ENCODE results near the gene LRIT2.

The LRIT2 gene, protein sequence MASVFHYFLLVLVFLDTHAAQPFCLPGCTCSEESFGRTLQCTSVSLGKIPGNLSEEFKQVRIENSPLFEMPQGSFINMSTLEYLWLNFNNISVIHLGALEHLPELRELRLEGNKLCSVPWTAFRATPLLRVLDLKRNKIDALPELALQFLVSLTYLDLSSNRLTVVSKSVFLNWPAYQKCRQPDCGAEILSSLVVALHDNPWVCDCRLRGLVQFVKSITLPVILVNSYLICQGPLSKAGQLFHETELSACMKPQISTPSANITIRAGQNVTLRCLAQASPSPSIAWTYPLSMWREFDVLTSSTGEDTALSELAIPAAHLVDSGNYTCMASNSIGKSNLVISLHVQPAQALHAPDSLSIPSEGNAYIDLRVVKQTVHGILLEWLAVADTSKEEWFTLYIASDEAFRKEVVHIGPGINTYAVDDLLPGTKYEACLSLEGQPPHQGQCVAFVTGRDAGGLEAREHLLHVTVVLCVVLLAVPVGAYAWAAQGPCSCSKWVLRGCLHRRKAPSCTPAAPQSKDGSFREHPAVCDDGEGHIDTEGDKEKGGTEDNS

GRCh38 chr10:84225427-84226173 is at the start of gene LRIT2:
Gene LRIT2, minus strand, starts transcription at chr10:84225544. Its CDS starts 24 bp downstream, at chr10:84225520.
- no peak for FAIRE-seq

- no peak for FAIRE-seq
Observed at GRCh38 chr10:84270708-84271107, 45.4 kb upstream of the LRIT2 start.

DNA sequence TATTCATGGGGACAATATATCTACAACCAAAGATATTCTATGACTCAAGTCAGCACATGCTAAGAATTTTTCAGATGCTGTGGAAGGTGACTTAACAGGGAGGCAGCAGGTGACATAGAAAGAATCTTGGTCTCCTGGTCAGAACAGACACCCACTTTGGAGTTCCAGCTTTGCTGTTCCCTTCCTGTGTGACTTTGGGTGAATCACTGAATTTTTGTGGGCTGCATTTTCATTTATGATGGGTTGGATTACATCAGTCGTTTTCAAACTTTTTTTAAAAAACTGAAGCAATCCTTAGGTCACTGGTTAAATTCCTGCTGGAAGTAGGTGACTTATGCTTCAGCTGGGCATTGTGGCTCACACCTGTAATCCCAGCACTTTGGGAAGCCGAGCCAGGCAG is 44.4 kb upstream of the LRIT2 start:
- no peak for FAIRE-seq

GRCh38 chr10:84269162-84269561 is 43.8 kb upstream of the LRIT2 start:
- FAIRE-seq = no peak

- FAIRE-seq = no peak
Observed at GRCh38 chr10:84267503-84268126, 42.3 kb upstream of the LRIT2 start.

GRCh38 chr10:84265418-84265817 is 40.1 kb upstream of the LRIT2 start:
- FAIRE-seq = no peak

DNA sequence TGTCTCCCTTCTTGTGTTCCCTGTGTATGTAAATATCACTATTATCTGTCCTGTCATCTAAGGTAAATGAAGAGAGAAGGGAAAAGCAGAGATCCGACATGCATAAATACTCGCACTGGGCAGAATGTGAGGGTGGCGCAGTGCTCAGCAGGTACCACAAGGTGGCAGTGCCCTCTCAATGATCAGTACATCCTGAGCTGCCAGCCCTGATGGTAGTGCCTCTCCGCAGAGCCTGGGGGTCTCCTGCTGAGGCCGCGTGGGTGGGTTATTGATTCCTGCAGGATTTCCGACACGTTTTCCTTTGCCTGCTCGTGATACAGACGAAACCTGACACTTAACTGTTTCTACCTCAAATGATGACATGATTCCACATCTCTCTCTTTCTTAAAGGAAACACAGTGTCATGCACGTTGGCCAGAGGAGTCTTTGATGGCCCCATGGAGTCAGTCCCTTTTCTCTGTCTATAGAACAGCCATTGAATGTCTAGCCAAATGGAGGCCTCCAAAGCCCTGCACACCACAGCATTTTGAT is 39.3 kb upstream of the LRIT2 start:
- FAIRE-seq = no peak

DNA sequence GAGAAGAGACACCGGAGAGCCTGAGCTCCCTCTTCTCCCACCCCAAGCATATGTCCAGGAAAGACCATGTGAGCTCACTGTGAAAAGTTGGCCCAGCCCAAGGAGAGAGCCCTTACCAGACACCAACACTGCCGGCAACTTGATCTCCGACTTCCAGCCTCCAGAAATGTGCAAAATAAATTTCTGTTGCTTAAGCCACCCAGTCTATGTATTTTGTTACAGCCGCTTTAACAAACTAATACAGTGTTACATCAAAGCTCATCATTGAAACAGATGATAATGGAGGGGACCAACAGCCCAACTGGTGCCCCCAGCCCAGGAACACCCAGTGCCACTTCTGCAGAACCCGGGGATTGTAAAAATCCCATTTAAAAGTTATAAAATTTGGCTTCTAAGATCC is 38.4 kb upstream of the LRIT2 start:
- no peak for FAIRE-seq

GRCh38 chr10:84262190-84262956 is 37.0 kb upstream of the LRIT2 start:
- no peak for FAIRE-seq

GRCh38 chr10:84261236-84261915 is 36.0 kb upstream of the LRIT2 start:
- no peak for FAIRE-seq

GRCh38 chr10:84258034-84258695 is 32.8 kb upstream of the LRIT2 start:
- no peak for FAIRE-seq

- FAIRE-seq = no peak
Observed at GRCh38 chr10:84257343-84258020, 32.1 kb upstream of the LRIT2 start.

DNA sequence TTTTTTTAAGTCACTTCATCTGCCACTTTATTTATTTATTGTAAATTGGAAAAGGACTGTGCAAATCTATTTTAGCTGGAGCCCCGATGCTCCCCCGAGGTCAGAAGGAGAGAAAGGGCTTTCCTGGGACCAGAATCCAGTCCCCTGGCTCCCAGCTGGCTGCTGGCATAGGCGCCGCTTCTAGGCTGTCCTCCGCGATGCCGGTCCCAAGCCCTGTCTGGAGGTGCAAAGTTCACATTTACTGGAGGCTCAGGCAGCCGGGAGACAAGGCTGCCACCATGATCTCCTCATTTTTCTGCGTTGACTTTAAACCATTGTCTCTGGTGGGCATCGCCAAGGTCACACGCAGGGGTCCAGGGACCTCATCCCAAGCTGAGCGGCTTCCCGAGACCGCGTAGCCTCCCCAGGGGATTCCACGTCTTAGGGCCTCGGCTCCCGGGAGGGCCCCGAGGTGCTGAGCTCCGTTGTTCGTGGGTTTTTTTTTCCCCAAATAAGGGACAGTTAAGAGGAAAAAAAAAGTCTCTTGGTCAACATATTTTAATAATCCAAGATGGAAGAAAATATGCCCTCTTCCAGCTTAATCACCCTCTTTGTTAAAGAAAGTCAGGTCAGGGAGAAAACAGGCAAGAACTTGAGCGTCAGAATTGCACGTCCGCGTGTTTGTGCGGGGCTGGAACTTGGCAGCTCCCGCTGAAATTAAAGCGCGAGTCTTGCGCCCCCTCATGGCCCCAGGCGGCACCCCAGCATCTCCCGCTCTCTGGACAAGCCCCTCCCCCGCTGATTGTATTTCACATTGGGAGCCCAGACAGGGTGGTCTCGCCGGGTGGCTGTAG is 31.4 kb upstream of the LRIT2 start:
- no peak for FAIRE-seq

DNA sequence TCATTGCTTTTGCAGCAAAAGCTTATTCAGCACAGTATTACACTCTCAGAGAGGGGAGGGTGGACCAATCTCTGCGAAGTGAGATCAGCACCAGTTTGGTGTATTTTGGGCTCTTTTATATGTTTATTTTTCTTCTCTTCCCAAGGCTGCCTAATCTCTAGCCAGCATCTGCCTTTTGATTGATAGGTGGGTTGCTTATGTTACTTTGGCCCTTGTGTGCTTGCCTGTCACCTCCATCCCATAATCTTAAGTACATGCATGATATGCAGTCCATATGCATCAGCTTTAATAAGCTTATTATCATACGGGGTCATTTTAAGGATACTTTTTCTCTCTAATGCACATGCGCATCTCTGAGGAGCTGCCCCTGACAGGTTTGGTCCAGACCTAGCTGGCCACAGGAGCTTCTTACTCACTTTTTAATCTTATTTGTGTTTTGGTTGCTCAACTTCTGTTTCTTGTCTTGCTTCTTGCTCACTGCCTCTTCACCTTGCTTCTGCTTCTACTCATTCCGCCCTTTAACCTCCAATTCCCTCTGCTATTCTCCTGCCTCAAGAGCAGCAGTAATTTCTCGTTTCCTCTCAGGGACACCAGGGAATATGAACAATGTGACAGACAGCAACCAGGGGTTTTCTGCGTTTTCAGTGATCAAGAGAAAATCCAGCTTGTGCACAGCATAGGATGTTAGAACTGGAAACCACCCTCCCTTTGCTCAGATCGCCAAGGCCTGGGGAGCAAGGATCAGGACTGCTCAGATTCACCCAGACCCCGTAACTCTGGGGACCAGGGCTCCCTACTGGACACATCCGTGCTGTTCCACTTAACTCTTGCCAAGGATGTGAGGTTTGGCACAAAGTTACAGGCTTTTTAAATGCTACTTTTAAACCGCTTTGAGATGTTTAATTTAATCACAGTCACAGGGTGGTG is 29.5 kb upstream of the LRIT2 start:
- FAIRE-seq = no peak

DNA sequence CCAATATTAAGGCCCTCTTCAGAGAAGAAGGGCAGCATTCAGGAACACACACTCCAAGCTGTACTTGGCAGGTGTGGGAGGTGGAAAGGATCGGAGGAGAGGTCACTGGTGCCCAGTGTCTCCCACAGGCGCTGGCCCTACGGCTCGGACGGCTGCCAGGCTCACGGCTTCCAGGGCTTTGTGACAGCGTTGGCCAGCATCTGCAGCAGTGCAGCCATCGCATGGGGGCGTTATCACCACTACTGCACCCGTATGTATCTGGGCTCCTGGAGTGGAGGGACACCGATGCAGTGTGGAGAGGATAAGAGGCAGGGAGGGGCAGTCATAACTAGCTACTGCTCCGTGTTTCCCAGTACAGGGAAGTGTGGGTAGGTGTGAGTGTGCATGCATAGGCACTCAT is 23.4 kb upstream of the LRIT2 start:
- no peak for FAIRE-seq

GRCh38 chr10:84247496-84247895 is 22.2 kb upstream of the LRIT2 start:
- FAIRE-seq = no peak

GRCh38 chr10:84244651-84245270 is 19.4 kb upstream of the LRIT2 start, which contains the start of gene RGR:
Gene RGR, plus strand, starts transcription at chr10:84245053. Its CDS starts 38 bp downstream, at chr10:84245091.
- no peak for FAIRE-seq

GRCh38 chr10:84243759-84244158 is 18.4 kb upstream of the LRIT2 start:
- FAIRE-seq = no peak
